A549 (cell line): ENCODE data around the gene PSMD13. TPM values are rescaled to one million over a fixed set of nuclear protein-coding genes. Genes with fewer than 3 reads are reported as not detected.

Source experiments
- ATAC-seq, 2 experiments: fragments of 200-7000 bp in 1 of 2; fragments of >200 bp in 1 of 2; cut with Nextera tagmentation in 1 of 2; cut with Tn5 transposase in 1 of 2; 3 replicates each; pipeline versions ENCODE4 v1.8.0 to v1.9.1; 2018 to 2020; ENCODE audit warnings: mild to moderate bottlenecking in 1 of 2, moderate library complexity in 1 of 2
- CTCF ChIA-PET: fragments of 300-600 bp; sonication (Branson Sonifier 250); formaldehyde crosslinking; extraction: SDS; loops from one replicate; lab custom pipeline; 2021; ENCODE audit warnings: antibody characterized with exemption, inconsistent platforms; lab: Yijun Ruan, JAX
- POLR2A ChIA-PET: fragments of 350-600 bp; formaldehyde crosslinking; extraction: SDS; loops from one replicate; lab custom pipeline; 2021; ENCODE audit warnings: antibody characterized with exemption, inconsistent platforms; lab: Yijun Ruan, JAX
- DNase-seq, 2 experiments: peaks; one replicate each; pipeline versions ENCODE4 v3.0.0 to v3.0.0-alpha.2; 2011 to 2016; ENCODE audit warnings: low read depth in 1 of 2, low spot score in 1 of 2
- FAIRE-seq: peaks from 2 replicates; lab custom pipeline; 2011; peaks lifted over from hg19 to GRCh38; lab: Jason Lieb, UNC
- H3K27ac ChIP-seq, 2 experiments: fragments of >200 bp; sonication (Bioruptor Twin); formaldehyde crosslinking; 3 replicates each; pipeline ENCODE4 v1.5.1; 2016 to 2017
- H3K4me1 ChIP-seq: fragments of >200 bp; sonication (Bioruptor Twin); formaldehyde crosslinking; 3 replicates; pipeline ENCODE4 v1.6.1; 2016
- H3K4me2 ChIP-seq: fragments of >200 bp; sonication (Bioruptor Twin); formaldehyde crosslinking; 3 replicates; pipeline ENCODE4 v1.6.1; 2016
- H3K4me3 ChIP-seq: fragments of >200 bp; sonication (Bioruptor Twin); formaldehyde crosslinking; 3 replicates; pipeline ENCODE4 v1.5.1; 2016
- H3K9me3 ChIP-seq: fragments of >200 bp; sonication (Bioruptor Twin); formaldehyde crosslinking; 3 replicates; pipeline ENCODE4 v1.6.1; 2016
- CEBPB ChIP-seq, 2 experiments: fragments of >200 bp in 1 of 2; sonication (Bioruptor Twin) in 1 of 2; formaldehyde crosslinking in 1 of 2; IDR thresholded peaks; 2 replicates each; pipeline ENCODE4 v1.6.1; 2012 to 2016
- CTCF ChIP-seq: fragments of >200 bp; sonication (Bioruptor Twin); formaldehyde crosslinking; IDR thresholded peaks from 3 replicates; pipeline ENCODE4 v1.5.1; 2016
- EHF ChIP-seq: fragments of 250-450 bp; sonication (Bioruptor Pico); IDR thresholded peaks from 2 replicates; pipeline ENCODE4 v1.5.0; 2020; ENCODE audit warnings: mild to moderate bottlenecking
- GATA3 ChIP-seq: IDR thresholded peaks from 2 replicates; pipeline ENCODE4 v1.6.1; 2012; ENCODE audit warnings: borderline replicate concordance
- HEYL ChIP-seq: fragments of 250-450 bp; sonication (Bioruptor Pico); IDR thresholded peaks from 2 replicates; pipeline ENCODE4 v1.8.0; 2021; ENCODE audit warnings: mild to moderate bottlenecking, moderate library complexity
- HMGXB4 ChIP-seq: fragments of 250-450 bp; sonication (Bioruptor Pico); IDR thresholded peaks from 2 replicates; pipeline ENCODE4 v1.5.0; 2021; ENCODE audit warnings: mild to moderate bottlenecking, moderate library complexity, borderline replicate concordance
- KDM1A ChIP-seq: fragments of 200-600 bp; sonication (generic); IDR thresholded peaks from 2 replicates; pipeline ENCODE4 v1.6.1; 2016; ENCODE audit warnings: low read depth, mild to moderate bottlenecking
- NFE2L2 ChIP-seq: fragments of 150-350 bp; conservative IDR thresholded peaks from 2 replicates; pipeline ENCODE4 v1.6.1; 2014; ENCODE audit warnings: low read length
- NPAS2 ChIP-seq: fragments of 250-450 bp; sonication (Bioruptor Pico); IDR thresholded peaks from 2 replicates; pipeline ENCODE4 v1.8.0; 2022; ENCODE audit warnings: mild to moderate bottlenecking, moderate library complexity, borderline replicate concordance
- NR3C1 ChIP-seq: fragments of >200 bp; sonication (Bioruptor Twin); formaldehyde crosslinking; IDR thresholded peaks from 3 replicates; pipeline ENCODE4 v1.6.1; 2017
- RFX5 ChIP-seq: fragments of 450-650 bp; IDR thresholded peaks from 2 replicates; pipeline ENCODE4 v1.7.1; 2014; ENCODE audit warnings: antibody characterized with exemption, mild to moderate bottlenecking, moderate library complexity
- USF2 ChIP-seq: fragments of 450-650 bp; IDR thresholded peaks from 2 replicates; pipeline ENCODE4 v1.6.1; 2014; ENCODE audit warnings: antibody characterized with exemption
- ZSCAN20 ChIP-seq: fragments of 250-450 bp; sonication (Bioruptor Pico); IDR thresholded peaks from 2 replicates; pipeline ENCODE4 v1.8.0; 2022; ENCODE audit warnings: mild to moderate bottlenecking, moderate library complexity
- WGBS: methylation state at CpG from one replicate; pipeline ENCODE4 v1.1.6; 2017; ENCODE audit errors: missing lambda C conversion rate; 5-methylcytosine and 5-hydroxymethylcytosine counted together
- polyA plus RNA-seq, 4 experiments: library from polyadenylated mRNA; depleted of rRNA in 3 of 4; stranded (reverse); fragments of >200 nt; fragmentation: RNase III in 1 of 4; extraction: RNeasy Plus Mini Kit Qiagen cat#74134 plus additional on column Dnase treatment in 1 of 4; gene quantifications; 2 replicates in 3 of 4; 3 replicates in 1 of 4; pipeline ENCODE4 v1.2.3, GENCODE V29; 2011 to 2017
- TF ChIP-seq, protein P1 (sequence below): fragments of 150-350 bp; IDR thresholded peaks from 2 replicates; pipeline ENCODE4 v1.6.1; 2014; ENCODE audit warnings: low read depth, mild to moderate bottlenecking, low read length
- TF ChIP-seq, protein P2 (sequence below): fragments of >200 bp; sonication (Bioruptor Twin); formaldehyde crosslinking; IDR thresholded peaks from 2 replicates; pipeline ENCODE4 v1.6.1; 2016
- TF ChIP-seq, protein P3 (sequence below): fragments of 250-450 bp; sonication (Bioruptor Pico); IDR thresholded peaks from 2 replicates; pipeline ENCODE4 v1.5.0; 2020; ENCODE audit warnings: low read depth, mild to moderate bottlenecking, moderate library complexity
- TF ChIP-seq, protein P4 (sequence below): IDR thresholded peaks from 2 replicates; pipeline ENCODE4 v1.6.1; 2012

Gene PSMD13
- polyA plus RNA-seq, 2 of the 4 experiments (the other 2 are of a cell fraction) = 153 to 198 TPM

DNA sequence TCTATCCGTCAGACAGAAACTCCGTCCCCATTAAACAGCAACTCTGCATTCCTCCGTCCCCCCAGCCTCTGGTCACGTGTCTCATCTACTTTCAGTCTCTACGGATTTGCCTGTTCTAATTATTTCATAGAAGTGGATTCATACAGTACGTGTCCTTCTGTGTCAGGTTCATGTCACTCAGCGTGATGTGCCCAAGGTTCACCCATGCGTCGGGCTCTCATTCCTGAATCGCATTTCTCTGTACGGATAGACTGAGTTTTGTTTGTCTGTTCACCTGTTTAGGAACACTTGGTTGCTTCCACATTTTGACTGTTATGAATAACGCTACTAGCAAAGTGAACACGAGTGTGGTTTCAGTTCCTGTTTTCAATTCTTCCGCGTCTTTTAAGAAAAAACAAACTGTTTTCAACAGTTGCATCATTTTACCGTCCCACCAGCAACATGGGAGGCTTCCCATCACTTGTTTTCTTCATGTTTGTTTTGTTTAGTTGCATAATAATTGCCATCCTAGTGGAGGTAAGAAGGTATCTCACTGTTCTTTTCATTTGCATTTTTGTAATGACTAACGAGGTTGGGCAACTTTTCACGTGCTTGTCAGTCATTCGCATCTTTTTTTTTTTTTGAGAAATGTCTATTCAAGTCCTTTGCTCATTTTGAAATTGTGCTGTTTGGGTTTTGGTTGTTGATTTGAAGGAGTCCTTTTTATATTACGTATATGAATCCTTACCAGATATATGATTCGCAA, 32.5 kb downstream of the PSMD13 start:
- TF ChIP-seq, protein P1, sequence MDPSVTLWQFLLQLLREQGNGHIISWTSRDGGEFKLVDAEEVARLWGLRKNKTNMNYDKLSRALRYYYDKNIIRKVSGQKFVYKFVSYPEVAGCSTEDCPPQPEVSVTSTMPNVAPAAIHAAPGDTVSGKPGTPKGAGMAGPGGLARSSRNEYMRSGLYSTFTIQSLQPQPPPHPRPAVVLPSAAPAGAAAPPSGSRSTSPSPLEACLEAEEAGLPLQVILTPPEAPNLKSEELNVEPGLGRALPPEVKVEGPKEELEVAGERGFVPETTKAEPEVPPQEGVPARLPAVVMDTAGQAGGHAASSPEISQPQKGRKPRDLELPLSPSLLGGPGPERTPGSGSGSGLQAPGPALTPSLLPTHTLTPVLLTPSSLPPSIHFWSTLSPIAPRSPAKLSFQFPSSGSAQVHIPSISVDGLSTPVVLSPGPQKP = no peak
- 0 out of 4 replicates have a peak, but pooled peaks of 1 of the 2 experiments have one; percentile 12 for TF ChIP-seq CEBPB (IDR thresholded peaks at IDR 0.05)
- H3K4me3 ChIP-seq = no peak overlapping the region
- DNase-seq (no peak), FAIRE-seq (no peak), ATAC-seq (no peak)
- peaks cover 8% of the 10 kb centered on the region; the same call in 2 of the 3 replicates for H3K9me3 ChIP-seq
- H3K4me1 ChIP-seq = peaks cover 7% of the 10 kb centered on the region
- ChIA-PET POLR2A (no interaction called here), CTCF (interaction anchor here (1.0 to 2.4 kb wide), 4 partner anchors 11 to 19 kb away, joined by 3 to 9 read pairs (median 8); no protein-coding TSS in a partner anchor)
- H3K4me2 ChIP-seq = no peak overlapping the region
- H3K27ac ChIP-seq = no peak overlapping the region
- 78% methylated on average over 21 of the region's 21 CpGs for WGBS

DNA sequence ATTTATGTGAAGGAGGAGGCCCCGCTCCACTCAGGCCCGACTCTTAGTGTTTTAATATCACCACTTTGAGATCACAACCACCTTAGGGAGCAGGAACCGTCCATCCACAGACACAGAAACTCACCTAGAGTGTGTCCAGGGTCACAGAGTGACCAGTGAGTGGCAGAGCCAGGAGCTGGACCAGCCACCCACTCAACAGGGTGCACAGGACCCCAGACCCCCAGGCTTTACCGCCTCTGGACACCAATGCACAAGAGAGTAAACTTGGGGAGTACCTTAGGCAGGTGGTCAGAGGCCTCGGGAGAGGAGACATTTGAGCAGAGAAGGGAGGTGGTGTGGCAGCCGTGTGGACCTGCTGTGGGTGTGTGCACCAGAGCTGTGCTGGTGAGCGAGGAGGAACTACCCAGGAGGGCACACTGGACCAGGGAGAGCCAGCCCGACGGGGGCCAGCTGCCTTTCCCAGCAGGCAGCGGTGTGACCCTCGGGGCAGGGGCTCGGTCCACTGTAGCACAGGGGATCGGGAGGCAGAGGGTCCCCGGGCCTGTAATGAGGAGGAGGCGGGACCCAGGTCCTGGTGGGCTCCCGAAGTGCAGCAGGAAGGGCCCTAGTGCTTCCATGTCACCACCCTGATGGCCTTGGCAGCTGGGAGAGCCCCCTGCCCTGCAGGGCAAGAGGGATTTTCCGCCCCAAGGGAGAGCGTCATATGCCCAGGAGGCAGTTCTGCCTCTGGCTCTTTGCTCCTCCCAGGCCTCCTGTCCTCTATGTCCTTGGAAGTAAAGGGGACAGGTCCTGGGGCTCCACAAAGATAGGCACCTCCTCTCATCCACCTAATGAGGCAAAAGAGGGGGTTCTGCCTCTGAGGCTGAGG, 33.9 kb downstream of the PSMD13 start:
- ATAC-seq (no peak), FAIRE-seq (no peak), DNase-seq (no peak)
- H3K4me3 ChIP-seq = no peak overlapping the region
- peaks cover 7% of the 10 kb centered on the region for H3K4me1 ChIP-seq
- H3K4me2 ChIP-seq = no peak overlapping the region
- POLR2A ChIA-PET = no interaction called here
- 76% methylated on average over 17 of the region's 18 CpGs for WGBS
- no peak for TF ChIP-seq CEBPB (IDR thresholded peaks at IDR 0.05)
- TF ChIP-seq RFX5 = no peak
- TF ChIP-seq NR3C1 = no peak
- TF ChIP-seq, protein P2, sequence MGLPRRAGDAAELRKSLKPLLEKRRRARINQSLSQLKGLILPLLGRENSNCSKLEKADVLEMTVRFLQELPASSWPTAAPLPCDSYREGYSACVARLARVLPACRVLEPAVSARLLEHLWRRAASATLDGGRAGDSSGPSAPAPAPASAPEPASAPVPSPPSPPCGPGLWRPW = no peak
- TF ChIP-seq, protein P3, sequence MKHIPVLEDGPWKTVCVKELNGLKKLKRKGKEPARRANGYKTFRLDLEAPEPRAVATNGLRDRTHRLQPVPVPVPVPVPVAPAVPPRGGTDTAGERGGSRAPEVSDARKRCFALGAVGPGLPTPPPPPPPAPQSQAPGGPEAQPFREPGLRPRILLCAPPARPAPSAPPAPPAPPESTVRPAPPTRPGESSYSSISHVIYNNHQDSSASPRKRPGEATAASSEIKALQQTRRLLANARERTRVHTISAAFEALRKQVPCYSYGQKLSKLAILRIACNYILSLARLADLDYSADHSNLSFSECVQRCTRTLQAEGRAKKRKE (CRISPR knock-in tag) = no peak
- no peak for TF ChIP-seq EHF (CRISPR knock-in tag)
- H3K27ac ChIP-seq = no peak overlapping the region
- CTCF ChIA-PET = interaction anchor here (0.8 to 2.4 kb wide), 4 partner anchors 10 to 78 kb away, joined by 3 to 9 read pairs (median 4); no protein-coding TSS in a partner anchor
- H3K9me3 ChIP-seq = peaks cover 6% of the 10 kb centered on the region; the same call in 2 of the 3 replicates

DNA sequence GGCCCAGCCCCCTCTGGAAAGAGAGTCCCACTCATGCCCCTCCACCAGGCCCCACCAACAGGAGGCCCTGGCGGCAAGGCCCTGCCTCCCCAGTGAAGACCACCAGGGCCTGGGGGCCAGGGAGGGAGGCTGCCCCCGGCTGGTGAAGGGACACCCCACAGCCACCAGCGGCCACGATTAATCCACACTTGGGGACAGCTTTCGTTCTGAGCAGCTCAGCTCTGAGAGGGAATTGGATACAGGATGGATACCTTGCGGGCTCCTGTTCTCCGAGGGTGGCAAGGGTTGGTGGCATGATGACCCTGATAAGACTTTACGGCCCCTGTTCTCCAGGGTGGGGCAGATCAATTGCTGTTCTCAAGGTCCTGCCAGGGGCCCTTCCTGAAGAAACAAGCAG, 34.5 kb downstream of the PSMD13 start:
- POLR2A ChIA-PET = no interaction called here
- no peak for FAIRE-seq
- WGBS = 84% methylated on average over 8 of the region's 8 CpGs

GRCh38 chr11:272195-272930, 35.6 kb downstream of the PSMD13 start:
- WGBS = 65% methylated on average over 22 of the region's 22 CpGs
- TF ChIP-seq, protein P4, sequence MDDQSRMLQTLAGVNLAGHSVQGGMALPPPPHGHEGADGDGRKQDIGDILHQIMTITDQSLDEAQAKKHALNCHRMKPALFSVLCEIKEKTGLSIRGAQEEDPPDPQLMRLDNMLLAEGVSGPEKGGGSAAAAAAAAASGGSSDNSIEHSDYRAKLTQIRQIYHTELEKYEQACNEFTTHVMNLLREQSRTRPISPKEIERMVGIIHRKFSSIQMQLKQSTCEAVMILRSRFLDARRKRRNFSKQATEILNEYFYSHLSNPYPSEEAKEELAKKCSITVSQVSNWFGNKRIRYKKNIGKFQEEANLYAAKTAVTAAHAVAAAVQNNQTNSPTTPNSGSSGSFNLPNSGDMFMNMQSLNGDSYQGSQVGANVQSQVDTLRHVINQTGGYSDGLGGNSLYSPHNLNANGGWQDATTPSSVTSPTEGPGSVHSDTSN = no peak
- TF ChIP-seq HMGXB4 (CRISPR knock-in tag) (no peak), KDM1A (no peak), NFE2L2 (no peak), CTCF (no peak), USF2 (no peak), HEYL (CRISPR knock-in tag) (no peak)

More for the DNA sequence above, 34.5 kb downstream of the PSMD13 start:
- no peak overlapping the region for H3K4me2 ChIP-seq
- CTCF ChIA-PET = interaction anchor here (0.8 to 2.4 kb wide), 4 partner anchors 9 to 77 kb away, joined by 3 to 9 read pairs (median 4); no protein-coding TSS in a partner anchor
- TF ChIP-seq HEYL (CRISPR knock-in tag) = no peak
- TF ChIP-seq ZSCAN20 = no peak
- TF ChIP-seq NPAS2 (CRISPR knock-in tag) = no peak
- no peak for TF ChIP-seq GATA3
- TF ChIP-seq, all 56 proteins: peak for 0
- DNase-seq (no peak), ATAC-seq (no peak)
- Histone ChIP-seq H3K27ac (no peak overlapping the region), H3K4me1 (peaks cover 7% of the 10 kb centered on the region), H3K9me3 (no peaks in the 10 kb centered on the region; the same call in 2 of the 3 replicates), H3K4me3 (no peak overlapping the region)

More at GRCh38 chr11:272195-272930, 35.6 kb downstream of the PSMD13 start:
- Histone ChIP-seq H3K4me1 (peaks cover 7% of the 10 kb centered on the region), H3K4me3 (no peak overlapping the region), H3K27ac (no peak overlapping the region), H3K4me2 (no peak overlapping the region), H3K9me3 (no peaks in the 10 kb centered on the region; the same call in 2 of the 3 replicates)
- POLR2A ChIA-PET = no interaction called here
- DNase-seq (no peak), ATAC-seq (no peak), FAIRE-seq (no peak)
- CTCF ChIA-PET = interaction anchor here (0.9 to 2.4 kb wide), 2 partner anchors 22 to 33 kb away, joined by 4 to 9 read pairs; no protein-coding TSS in a partner anchor
